Natural killer cell treated with Interleukin-12 subunit alpha and Interleukin-12 subunit beta and Interleukin-15 and Interleukin-18, amount 100 ng/mL, for 72 hours (primary cell): ENCODE results near the gene P2RX2. TPM values are rescaled to one million over a fixed set of nuclear protein-coding genes. Genes with fewer than 3 reads are reported as not detected.
A peak's percentile ranks its signal among the peaks of the same experiment; 100 is the strongest.
"Not testable (repeated sequence)": the region's sequence is repeated elsewhere in the genome, so short reads cannot be mapped to it uniquely, and the experiment has no call there.

Experiments
- ATAC-seq, 2 donors: fragments of 150-1000 bp; cut with Tn5 transposase in 1 of 2; sonication (Bioruptor Pico), chemical (Tn5 transposase) in 1 of 2; 2 replicates each; pipeline ENCODE4 v1.10.0; 2021
- DNase-seq: peaks from one replicate; pipeline ENCODE4 v3.0.0; 2022; ENCODE audit warnings: low spot score
- H3K27ac Mint-ChIP-seq, 2 donors: 1 replicate in 1 of 2; 2 replicates in 1 of 2; pipeline ENCODE4 v1.8.0; 2022; ENCODE audit warnings: mixed read lengths in 2 of 2, mild to moderate bottlenecking in 1 of 2, moderate library complexity in 1 of 2
- H3K27me3 Mint-ChIP-seq, 2 donors: 1 replicate in 1 of 2; 2 replicates in 1 of 2; pipeline ENCODE4 v1.8.0; 2022; ENCODE audit warnings: mixed read lengths in 2 of 2
- H3K36me3 Mint-ChIP-seq: one replicate; pipeline ENCODE4 v1.8.0; 2022; ENCODE audit warnings: mixed read lengths
- H3K4me1 Mint-ChIP-seq, 2 donors: 1 replicate in 1 of 2; 2 replicates in 1 of 2; pipeline ENCODE4 v1.8.0; 2022; ENCODE audit warnings: low read depth in 2 of 2, mixed read lengths in 2 of 2, mild to moderate bottlenecking in 1 of 2
- H3K4me3 Mint-ChIP-seq: one replicate; pipeline ENCODE4 v1.8.0; 2022; ENCODE audit warnings: mixed read lengths
- H3K9me3 Mint-ChIP-seq: 2 replicates; pipeline ENCODE4 v1.8.0; 2022; ENCODE audit warnings: mixed read lengths
- total RNA-seq, 2 donors: library from RNA; stranded (reverse); gene quantifications; one replicate each; pipeline ENCODE4 v1.2.3, GENCODE V29; 2022

Gene P2RX2
- total RNA-seq, 2 donors from 2014 or later = not detected

DNA sequence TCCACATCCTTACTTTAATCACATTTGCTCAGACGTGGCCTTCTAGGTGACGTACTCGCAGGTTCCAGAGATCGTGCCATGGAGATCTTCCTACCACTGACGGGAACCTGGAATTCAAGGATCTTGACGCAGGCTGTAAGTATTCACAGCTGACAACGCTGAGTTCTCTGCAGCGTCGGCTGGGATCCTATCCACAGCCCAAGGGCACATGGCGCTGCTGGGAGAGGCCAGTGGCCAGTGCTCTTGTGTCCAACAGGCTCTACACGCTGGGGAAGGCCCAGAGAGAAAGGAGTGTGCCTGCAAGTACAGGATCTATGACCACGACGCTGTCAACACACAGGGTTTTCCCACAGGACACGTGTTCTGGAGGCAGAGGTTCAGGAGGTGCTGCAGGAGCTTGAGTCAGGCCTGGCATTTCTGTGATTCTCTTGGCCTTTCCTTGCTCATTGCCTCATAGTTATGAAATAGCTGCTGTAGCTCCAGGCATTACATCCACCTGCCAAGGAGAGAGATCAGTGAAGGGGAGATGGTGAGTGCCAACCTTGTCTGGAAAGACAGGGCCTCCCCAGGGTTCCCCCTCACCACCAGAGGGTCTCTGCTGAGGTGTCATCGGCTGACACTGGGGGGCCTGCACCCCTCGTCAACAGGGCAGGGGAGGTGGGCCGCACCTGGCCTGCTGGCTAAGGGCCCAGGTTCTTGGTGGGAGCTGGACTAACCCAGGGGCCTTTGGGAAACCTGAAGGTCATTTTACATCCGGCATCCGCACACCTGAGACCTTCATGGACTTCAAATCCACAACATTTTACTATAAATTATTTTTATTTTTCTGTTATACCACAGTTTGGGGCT is 29.5 kb upstream of the P2RX2 start:
- ATAC-seq (no peak), DNase-seq (no peak)
- Mint-ChIP-seq H3K27me3 (peaks cover 0 to 3% of the 10 kb centered on the region in 2 donors), H3K36me3 (no peaks in the 10 kb centered on the region), H3K4me1 (peaks cover 0 to 5% of the 10 kb centered on the region in 2 donors), H3K9me3 (no peaks in the 10 kb centered on the region), H3K4me3 (no peak overlapping the region), H3K27ac (no peak overlapping the region)

DNA sequence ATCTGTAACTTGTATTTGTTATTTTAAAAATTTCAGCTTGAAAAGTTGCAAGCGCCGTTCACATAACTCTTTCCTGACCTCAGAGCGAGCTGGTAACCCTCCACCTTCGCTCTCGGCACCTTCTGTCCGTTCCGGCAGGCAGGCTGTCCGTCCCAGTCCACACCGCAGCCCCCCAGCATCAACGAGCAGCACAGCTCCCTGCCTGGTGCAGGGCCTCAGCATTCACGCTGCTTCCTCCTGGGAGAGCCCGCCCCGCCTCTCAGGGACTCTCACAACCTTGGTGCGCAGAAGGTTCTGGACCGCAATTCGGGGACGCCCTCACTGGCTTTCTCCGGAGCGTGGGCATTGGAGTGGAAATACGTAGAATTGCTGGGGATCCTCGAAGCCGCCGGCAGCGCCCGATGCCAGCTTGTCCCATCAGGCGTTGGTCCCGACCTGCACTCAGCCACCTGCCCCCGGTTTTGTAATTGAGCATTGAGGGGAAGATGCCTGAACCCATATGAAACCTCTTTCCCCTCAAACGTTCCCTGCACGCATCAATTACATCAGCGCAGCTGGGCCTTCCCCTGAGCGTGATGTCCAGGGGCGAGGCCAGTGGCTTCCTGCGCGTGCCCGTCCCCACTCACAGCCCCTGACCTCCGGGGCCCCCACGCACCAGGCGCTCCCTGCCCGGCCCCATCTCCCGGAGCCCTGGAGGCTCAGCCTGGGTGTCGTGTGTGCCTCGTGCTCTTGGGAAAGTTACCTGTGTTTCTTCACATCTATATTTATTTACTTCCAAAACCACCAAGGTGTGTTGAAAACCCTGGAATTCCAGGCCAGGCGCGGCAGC is 27.3 kb upstream of the P2RX2 start:
- Mint-ChIP-seq H3K4me1 (peaks cover 0 to 6% of the 10 kb centered on the region in 2 donors), H3K27me3 (peaks cover 0 to 6% of the 10 kb centered on the region in 2 donors), H3K4me3 (no peak overlapping the region), H3K27ac (no peak overlapping the region), H3K9me3 (no peaks in the 10 kb centered on the region), H3K36me3 (no peaks in the 10 kb centered on the region)
- no peak for DNase-seq
- no peak for ATAC-seq

DNA sequence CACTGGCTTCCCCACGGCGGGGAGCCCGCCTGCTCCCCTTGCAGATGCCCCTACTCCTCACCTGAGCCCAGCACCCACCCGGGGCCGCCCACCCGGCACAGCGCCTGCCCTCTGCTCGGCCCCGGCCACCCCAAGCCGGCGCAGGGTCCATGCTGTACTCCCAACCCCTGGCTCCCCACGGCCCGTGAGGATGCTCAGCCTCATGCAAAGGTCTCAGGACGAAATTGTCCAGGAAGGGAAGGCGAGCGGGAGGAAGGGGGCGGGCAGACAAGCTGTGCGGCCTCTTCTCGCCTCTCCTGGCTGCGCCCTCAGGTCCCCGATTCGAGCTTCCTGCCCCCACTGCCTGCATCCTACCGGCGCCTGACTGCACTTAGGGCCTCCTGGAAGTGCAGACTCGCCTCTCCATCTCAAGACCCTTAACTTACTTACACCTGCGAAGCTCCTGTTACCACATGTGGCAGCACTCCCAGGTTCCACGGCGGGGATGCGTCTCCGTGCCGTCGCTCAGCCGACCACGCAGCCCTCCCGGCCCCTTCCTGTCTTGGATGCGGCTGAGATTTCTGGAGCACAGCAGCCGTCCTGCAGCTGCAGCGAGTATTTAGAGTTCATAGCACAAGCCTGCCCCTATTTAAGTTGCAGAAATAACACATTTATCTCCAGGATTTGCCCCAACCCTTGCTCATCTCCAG is 26.1 kb upstream of the P2RX2 start:
- Mint-ChIP-seq H3K27ac (no peak overlapping the region), H3K4me3 (no peak overlapping the region), H3K27me3 (peaks cover 5 to 10% of the 10 kb centered on the region in 2 donors), H3K9me3 (no peaks in the 10 kb centered on the region), H3K4me1 (peaks cover 4 to 9% of the 10 kb centered on the region in 2 donors), H3K36me3 (no peaks in the 10 kb centered on the region)
- no peak for DNase-seq
- ATAC-seq = no peak

DNA sequence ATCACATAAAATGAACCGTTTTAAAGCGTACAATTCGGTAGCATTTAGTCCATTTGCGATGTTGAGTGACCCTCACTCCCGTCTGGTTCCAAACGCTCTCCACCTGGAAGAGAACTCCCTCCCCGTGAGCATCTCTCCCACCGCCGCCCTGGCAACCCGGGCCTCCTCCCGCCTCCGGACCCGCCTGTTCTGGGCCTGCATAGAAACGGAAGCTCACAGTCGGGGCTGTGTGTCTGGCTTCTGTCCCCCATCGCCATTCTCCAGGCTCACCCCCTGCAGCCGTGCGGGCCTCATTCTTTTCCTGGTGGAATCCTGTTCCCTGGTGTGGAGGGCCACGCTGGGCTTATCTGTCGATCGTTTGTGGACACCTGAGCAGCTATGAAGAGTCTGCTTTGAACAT is 25.5 kb upstream of the P2RX2 start:
- no peak for ATAC-seq
- Mint-ChIP-seq H3K4me3 (no peak overlapping the region), H3K36me3 (no peaks in the 10 kb centered on the region), H3K27me3 (peaks cover 11 to 14% of the 10 kb centered on the region in 2 donors), H3K9me3 (no peaks in the 10 kb centered on the region), H3K4me1 (peaks cover 10 to 13% of the 10 kb centered on the region in 2 donors), H3K27ac (no peak overlapping the region)
- DNase-seq = no peak

DNA sequence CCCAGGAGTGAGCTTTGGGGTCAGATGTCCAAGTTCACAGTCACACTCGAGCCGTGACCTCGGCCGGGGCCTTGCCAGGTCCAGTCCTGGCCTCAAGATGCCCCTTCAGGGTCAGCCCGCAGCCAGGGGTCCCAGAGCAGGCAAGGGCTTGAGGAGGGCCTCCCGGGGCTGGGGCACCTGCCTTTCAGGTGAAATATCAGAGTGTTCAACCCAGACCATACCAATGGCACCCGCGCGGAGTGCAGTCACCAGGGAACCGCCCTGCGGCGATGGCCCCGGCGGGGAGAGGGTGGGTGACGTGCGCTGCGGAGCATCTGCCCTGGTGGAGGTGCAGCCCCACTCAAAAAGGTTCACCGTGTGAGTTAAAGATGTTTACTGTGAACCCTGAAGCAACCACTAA is 25.1 kb upstream of the P2RX2 start:
- no peak overlapping the region for H3K4me3 Mint-ChIP-seq
- peaks cover 11 to 14% of the 10 kb centered on the region in 2 donors for H3K27me3 Mint-ChIP-seq
- H3K36me3 Mint-ChIP-seq = no peaks in the 10 kb centered on the region
- H3K9me3 Mint-ChIP-seq = no peaks in the 10 kb centered on the region
- peaks cover 10 to 14% of the 10 kb centered on the region in 2 donors for H3K4me1 Mint-ChIP-seq
- ATAC-seq (no peak), DNase-seq (no peak)
- no peak overlapping the region for H3K27ac Mint-ChIP-seq

DNA sequence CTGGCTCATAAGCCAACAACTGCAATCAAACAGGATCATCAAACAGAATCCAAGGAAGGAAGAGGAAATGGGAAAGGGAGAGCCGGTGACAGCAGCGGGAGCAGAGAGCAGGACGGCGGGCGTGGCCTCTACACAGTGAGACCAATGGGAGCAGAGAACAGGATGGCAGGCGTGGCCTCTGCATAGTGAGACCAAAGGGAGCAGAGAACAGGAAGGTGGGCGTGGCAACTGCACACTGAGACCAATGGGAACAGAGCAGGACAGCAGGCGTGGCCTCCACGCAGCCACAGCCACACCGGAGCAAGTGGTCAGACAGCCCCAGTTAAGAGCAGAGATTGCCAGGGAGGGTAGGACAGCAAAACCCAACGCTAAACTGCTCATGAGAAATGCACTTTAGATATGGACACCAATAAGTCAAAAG is 24.6 kb upstream of the P2RX2 start:
- no peak overlapping the region for H3K4me3 Mint-ChIP-seq
- H3K36me3 Mint-ChIP-seq = no peaks in the 10 kb centered on the region
- H3K27ac Mint-ChIP-seq = no peak overlapping the region
- H3K9me3 Mint-ChIP-seq = no peaks in the 10 kb centered on the region
- ATAC-seq (peak; percentile 64 to 82), DNase-seq (no peak)
- peaks cover 11 to 17% of the 10 kb centered on the region in 2 donors for H3K27me3 Mint-ChIP-seq
- H3K4me1 Mint-ChIP-seq = peaks cover 14 to 18% of the 10 kb centered on the region in 2 donors

DNA sequence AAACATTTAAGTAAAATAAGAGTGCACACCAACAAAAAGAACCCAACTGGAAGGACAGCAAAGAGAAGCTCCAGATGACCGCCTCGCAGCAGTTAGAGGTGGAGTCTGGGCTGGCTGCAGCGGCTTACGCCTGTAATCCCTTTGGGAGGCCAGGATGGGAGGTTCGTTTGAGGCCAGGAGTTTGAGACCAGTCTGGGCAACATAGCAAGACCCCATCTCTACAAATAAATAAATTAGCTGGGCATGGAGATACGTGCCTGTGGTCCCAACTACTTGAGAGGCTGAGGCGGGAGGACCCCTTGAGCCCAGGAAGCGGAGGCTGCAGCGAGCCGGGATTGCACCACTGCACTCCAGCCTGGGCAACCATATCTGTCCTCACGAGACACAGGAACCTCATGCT is 23.4 kb upstream of the P2RX2 start:
- Mint-ChIP-seq H3K4me1 (peaks cover 15 to 19% of the 10 kb centered on the region in 2 donors), H3K27ac (no peak overlapping the region), H3K4me3 (no peak overlapping the region), H3K27me3 (peaks cover 11 to 17% of the 10 kb centered on the region in 2 donors), H3K36me3 (no peaks in the 10 kb centered on the region), H3K9me3 (no peaks in the 10 kb centered on the region)
- no peak for DNase-seq
- ATAC-seq = no peak

DNA sequence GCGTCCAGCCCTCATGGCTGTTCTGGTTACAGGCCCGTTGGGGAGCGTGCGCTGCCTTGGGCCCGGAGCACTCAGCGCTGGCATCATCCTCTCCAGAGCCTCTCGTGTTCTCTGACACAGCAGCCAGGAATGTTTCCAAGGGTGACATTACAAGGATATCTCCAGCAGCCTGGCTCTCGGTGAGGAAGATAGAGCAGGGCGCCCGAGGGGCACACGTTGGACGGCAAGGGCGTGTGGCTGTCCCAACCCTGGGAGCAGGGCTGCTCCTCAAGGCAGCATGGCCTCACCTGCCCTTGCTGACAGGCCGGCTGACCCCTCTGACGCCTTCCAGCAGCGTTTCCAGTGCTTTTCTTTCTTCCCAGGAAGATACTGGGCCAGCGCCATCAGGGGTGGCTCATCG is 22.6 kb upstream of the P2RX2 start:
- Mint-ChIP-seq H3K36me3 (no peaks in the 10 kb centered on the region), H3K4me3 (no peak overlapping the region), H3K27ac (no peak overlapping the region), H3K9me3 (no peaks in the 10 kb centered on the region), H3K27me3 (peaks cover 11 to 21% of the 10 kb centered on the region in 2 donors), H3K4me1 (peaks cover 19 to 25% of the 10 kb centered on the region in 2 donors)
- ATAC-seq = no peak
- DNase-seq = no peak

DNA sequence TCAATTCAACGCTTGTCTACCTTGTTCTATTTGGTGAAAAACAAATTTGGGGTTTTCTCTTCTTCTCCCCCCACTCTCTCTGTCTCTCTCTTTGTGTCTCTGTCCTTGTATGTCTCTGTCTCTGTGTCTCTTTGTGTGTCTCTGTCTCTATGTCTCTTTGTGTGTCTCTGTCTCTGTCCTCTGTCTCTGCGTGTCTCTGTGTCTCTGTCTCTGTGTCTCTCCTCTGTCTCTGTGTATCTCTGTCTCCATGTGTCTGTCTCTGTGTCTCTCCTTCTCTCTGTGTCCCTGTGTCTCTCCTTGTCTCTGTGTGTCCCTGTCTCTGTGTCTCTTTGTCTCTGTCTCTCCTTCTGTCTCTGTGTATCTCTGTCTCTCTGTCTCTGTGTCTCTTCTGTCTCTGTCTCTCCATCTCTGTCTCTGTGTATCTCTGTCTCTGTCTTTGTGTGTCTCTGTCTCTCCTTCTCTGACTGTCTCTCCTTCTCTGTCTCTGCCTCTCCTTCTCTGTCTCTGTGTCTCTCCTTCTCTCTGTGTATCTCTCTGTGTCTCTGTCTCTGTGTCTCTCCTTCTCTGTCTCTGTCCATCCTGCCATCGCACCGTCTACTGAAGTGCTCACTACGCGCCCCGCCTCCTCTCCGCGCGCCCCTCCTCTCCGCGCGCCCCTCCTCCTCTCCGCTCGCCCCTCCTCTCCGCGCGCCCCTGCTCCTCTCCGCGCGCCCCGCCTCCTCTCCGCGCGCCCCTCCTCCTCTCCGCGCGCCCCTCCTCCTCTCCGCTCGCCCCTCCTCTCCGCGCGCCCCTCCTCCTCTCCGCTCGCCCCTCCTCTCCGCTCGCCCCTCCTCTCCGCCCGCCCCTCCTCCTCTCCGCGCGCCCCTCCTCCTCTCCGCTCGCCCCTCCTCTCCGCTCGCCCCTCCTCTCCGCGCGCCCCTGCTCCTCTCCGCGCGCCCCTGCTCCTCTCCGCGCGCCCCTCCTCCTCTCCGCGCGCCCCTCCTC is 21.0 kb upstream of the P2RX2 start:
- Mint-ChIP-seq H3K27ac (peak overlapping the region in 1 of 2 donors; percentile 1), H3K4me1 (peaks cover 19 to 27% of the 10 kb centered on the region in 2 donors), H3K9me3 (no peaks in the 10 kb centered on the region), H3K36me3 (no peaks in the 10 kb centered on the region), H3K4me3 (peak overlapping the region; percentile 91), H3K27me3 (peaks cover 11 to 27% of the 10 kb centered on the region in 2 donors)
- ATAC-seq (peak; percentile 46 to 51), DNase-seq (no peak)

DNA sequence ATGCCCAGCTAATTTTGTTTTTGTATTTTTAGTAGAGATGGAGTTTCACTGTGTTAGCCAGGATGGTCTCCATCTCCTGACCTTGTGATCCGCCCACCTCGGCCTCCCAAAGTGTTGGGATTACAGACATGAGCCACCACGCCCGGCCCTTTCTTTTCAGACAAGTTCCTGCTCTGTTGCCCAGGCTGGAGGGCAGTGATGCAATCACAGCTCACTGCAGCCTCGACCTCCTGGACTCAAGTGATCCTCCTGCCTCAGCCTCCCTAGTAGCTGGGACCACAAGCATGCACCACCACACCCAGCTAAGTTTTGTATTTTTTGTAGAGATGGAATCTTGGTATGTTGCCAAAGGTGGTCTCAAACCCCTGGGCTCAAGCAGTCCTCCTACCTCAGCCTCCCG is 19.1 kb upstream of the P2RX2 start:
- peaks cover 16 to 27% of the 10 kb centered on the region in 2 donors for H3K27me3 Mint-ChIP-seq

DNA sequence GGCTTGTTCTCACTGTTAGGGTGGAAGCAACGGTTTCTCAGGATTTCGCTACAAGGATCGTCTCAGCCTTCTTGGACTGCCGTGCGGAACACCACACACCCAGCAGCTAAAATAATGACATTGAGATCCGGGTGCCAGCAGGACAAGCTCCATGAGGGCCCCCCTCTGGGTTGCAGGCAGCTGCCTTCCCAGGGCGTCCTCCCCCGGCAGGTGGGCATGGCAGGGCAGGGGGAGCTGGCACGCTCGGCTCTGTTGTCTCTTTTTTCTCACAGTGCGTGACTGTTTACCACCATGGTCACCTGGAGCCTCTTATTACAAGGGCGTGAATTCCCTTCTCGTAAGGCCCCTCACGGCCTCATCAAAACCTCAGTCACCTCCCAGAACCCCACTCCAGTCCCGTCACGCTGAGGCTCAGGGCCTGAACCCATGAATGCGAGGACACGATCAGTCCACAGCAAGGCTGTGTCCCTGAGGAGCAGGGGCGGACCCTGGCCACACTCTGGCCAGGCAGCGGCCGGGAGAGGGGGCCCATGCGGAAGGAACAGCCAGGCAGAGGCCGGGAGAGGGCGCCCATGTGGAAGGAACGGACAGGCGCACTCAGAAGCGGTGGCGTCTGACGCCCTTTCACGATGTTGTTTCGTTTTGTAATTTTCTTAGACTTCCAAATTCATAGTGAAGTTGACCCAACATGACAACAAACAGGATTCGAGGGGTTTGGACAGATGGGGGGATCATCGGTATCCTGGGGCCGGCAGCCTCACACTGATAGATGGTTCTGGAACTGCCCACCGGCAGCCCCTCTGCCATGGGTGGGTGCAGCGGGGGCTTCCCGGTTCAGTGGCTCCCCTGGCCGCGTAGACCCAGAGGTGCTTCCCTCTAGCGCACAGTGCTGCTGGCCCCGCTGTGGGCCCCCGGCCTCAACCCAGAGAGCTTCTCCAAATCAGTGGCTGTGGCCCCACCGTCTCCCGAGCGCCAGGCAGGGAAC is 18.2 kb upstream of the P2RX2 start:
- H3K27me3 Mint-ChIP-seq = peaks cover 16 to 30% of the 10 kb centered on the region in 2 donors
- H3K4me3 Mint-ChIP-seq = peak overlapping the region; percentile 62
- H3K27ac Mint-ChIP-seq = no peak overlapping the region
- no peak for DNase-seq
- H3K9me3 Mint-ChIP-seq = no peaks in the 10 kb centered on the region
- peak; percentile 56 to 64 for ATAC-seq
- H3K4me1 Mint-ChIP-seq = peaks cover 19 to 21% of the 10 kb centered on the region in 2 donors
- H3K36me3 Mint-ChIP-seq = no peaks in the 10 kb centered on the region

More for the DNA sequence above, 19.1 kb upstream of the P2RX2 start:
- H3K9me3 Mint-ChIP-seq, DNase-seq, H3K36me3 Mint-ChIP-seq, H3K27ac Mint-ChIP-seq, ATAC-seq: not testable (repeated sequence)
- H3K4me1 Mint-ChIP-seq = peaks cover 19 to 21% of the 10 kb centered on the region in 2 donors
- peak overlapping the region; percentile 62 for H3K4me3 Mint-ChIP-seq
